HG03558 (cell line): ENCODE results near the gene KCNN3.

ENCODE experiments used
- ATAC-seq: cut with Tn5 transposase; IDR thresholded peaks from one replicate; pipeline ENCODE4 v1.9.1; 2021; ENCODE audit warnings: moderate number of reproducible peaks; ENCODE audit not compliant: unreplicated experiment; ENCODE audit errors: extremely low read depth

The KCNN3 gene

DNA sequence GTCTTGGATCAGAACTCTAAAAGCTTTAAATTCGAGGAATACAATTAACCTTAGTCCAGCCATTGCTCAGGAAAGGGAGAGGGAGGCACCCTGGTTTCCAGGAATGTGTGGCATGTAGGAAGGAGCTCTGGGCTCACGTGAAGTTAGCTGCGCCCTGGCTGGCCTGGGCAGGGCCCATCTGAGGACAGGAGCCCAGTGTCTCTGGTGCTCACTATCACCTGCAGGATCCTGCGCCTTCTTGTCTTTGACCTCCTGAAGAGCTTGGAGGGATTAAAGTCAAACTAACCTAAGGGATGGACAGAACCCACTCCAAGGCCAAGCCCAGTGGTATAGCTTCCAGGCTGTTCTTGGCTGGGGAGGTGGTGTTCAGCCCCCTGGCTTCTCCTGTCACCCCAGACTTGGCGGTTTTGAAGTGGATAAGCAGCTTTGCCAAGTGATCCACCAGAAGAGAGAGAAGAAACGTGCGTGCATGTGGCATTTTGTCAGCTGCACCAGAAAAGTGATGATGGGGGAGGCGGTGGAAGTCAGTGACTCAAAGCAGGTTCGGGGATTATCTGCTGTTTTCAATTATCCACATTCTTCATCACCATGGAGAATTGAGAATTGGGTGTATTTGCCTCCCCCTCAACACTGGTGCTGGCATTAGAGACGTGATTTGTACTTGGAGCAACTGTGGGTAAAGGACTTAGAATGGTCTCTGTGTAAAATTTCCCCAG lies 11.9 kb upstream of the KCNN3 start:
- ATAC-seq = no peak

DNA sequence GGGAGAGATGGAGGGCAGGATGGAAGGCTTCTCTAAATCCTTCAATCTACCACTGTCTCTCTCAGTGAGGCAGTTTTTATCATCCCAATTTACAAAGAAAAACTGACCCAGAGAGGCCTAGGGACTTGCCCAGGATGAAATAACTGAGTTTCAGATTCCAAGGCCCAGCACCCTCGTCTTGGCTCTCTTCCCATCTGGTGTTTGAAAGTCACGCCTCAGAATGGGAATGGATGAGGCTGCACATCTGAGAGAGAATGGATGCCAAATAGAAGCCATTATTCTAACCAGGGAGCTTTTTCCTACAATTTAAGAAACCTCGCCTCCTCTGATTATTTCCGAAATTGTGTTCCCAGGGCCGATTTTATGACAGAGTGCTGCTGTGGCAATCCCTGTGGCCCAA lies 10.6 kb upstream of the KCNN3 start:
- ATAC-seq = no peak

DNA sequence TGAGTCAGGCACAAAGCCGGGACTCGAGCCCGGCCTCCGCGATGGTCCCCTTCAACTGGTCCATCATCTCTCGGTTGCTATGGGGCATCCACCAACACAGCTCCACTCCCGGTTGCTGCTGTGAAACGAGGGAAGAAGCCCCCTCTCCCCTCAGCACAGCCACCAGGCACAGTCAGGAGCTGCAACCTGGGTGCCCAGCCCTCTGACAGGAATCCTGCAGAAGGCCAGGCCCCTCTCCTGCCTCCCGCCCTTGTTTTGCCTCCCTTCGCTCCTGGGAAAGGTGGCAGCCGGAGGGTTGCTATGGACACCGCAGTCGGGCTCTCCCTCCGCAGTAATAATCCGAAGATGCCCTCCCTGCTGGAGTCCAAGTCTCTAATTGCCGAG lies 8.9 kb upstream of the KCNN3 start:
- no peak for ATAC-seq

DNA sequence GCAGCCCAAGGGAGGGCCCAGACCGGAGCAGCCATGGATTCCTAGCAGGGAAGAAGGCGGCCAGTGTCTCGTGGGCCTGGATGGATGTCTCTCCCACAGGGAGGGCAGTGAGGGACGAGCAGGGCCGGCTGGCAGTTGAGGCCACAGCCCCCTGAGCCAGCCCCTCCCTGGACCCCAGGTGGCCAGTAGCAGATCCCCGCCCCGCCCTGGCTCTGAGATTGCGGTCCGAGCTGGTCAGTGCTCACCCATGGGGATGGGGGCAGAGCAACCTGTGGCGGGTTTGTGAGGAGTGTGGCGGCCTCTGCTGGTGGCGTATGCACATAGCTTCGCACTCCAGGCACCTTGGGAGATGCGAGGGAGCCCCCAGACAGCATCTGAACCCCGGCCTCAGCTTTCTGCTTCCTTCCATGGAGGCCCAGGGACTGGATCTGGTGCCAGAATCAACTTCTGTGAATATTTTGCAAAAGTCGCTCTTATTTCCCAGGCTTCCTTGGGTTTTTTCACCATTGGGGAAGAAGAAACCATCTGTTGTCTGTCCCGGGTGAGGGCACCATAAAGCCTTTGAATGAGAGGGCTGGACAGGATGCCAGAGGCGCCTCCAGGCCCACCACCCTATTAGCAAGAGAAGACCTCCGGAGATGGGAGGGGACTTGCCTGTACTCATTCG lies 8.4 kb upstream of the KCNN3 start:
- no peak for ATAC-seq

DNA sequence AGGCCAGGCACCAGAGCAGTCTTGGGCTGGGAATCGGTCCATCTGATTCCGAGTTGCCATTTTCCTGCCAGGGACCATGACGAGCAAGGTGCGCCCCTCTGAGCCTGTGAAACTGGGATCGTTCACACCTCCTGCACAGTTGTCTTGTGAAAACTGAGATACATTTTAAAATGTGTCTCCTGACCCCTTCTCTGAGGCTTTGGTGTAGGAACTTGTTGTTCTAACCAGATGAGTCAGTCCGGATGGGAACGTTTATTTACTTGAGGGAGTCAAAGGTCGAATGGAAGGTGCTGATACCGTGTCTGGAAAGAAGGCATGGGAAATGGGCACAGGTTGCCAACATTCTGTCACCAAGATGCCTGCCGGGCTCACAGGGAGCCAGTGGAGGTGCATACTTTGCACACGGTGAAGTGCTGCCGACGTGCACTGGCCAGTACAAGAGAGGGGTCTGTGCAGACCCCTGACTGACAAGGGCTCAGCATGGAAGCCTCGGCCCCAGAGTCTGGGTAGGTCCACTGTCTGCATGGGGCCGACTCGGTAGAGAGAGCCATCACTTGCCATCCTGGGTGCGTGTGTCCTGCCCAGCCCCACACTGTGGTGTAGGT lies 7.4 kb upstream of the KCNN3 start:
- no peak for ATAC-seq

DNA sequence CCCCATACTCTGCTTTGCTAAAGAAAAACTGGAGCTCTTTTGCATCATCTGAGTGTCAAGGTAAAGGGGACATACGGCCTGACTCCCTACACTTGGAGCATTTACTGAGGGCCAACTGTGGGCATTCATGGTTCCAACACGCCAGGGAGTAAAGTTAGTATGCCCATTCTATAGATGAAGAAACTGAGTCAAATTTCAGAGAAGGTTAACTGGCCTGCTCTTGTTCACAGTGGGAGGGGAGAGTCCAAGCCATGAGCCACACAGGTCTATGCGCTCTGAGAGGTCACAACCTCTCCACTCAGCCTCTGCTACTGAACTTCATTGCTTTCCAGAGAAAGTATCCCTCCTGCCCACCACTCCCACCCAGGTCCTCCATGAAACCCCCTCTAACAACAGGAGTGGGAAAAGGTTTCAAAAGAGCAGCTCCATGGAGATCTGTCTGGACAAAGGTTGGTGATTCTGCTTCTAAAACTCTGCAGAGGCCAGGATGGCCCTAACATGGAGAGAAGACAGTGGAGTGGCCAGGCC lies 6.8 kb upstream of the KCNN3 start:
- ATAC-seq = no peak

DNA sequence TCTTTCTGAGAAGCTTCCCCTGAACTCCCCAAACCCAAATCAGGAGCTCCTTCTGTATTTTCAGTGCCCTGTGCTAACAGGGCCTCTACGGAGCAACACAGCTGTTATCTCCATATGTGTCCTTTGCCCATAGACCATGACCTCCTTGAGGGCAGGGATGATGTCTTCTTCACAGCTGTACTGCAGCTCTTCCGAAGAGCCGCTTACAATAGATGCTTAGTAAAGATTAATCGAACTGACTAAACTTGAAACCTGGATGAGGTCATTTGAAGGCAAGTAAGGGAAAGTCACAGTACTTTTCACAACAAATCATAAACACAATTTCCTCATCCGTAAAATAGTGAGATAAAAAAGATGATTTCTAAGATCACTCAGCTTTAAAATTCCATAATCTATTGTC lies 4.4 kb upstream of the KCNN3 start:
- no peak for ATAC-seq

DNA sequence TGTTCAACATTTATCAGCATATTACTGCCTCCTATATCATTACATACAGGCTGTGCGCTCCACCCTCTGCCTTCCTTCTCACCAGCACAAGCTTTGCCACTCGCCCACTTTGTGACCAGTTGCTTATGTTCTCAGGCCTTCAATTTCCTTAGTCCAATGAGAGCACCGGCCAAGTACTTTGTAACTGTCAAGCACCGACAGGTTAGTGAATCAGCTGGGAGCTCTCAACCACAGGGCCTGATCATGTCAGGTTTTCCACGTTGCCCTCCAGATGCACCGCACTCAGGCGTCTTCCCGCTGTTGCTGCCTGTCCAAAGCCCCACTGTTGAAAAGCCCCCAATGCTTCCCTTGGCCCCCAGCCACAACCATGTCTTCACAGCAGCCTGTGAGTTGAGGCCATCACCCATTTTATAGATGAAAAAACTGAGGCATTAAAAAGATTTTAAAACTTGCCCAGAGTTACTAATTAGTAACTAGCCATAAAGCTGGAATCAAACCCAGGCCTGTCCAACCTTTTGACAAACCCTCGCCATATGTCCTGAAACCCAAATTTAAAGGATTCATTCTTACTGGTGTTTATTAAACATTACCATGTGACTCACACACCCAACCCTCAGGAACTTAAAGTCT lies 3.4 kb upstream of the KCNN3 start:
- no peak for ATAC-seq

DNA sequence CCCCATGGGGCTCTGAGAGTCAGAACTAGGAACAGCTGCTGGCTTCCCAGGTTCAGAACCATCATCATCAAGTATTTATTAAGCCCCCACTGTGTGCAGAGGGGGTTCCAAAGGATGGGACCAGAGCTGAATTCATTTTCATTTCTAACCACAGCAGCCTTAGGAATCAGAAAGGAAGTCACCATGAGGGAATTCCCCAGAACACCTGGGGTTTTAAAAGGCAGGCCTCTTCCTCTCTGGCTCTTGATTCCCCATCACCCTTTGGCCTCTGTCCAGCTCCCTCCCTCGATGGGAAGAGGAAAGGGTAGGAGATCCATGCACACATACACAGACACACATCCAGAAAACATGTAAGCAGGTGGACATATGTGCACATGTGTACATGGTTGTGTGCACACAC lies 1.3 kb upstream of the KCNN3 start:
- no peak for ATAC-seq

DNA sequence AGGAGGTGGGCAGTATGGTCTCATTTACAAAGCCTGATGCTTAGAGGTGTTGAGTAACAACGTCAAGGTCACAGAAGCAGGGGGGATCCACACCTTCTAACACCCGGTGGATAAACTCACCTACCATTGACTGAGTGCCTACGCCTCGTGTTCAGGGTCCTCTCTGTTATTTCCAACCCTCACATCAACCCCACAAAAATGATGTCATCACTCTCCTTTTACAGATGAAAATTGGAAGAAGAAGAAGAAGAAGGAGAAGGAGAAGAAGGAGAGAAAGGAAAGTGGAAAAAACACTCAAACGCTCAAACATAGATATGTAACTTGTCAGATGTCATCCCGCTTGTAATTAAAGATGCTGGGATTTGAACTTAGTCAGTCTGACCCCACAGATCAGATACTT lies 653 bp upstream of the KCNN3 start:
- no peak for ATAC-seq

DNA sequence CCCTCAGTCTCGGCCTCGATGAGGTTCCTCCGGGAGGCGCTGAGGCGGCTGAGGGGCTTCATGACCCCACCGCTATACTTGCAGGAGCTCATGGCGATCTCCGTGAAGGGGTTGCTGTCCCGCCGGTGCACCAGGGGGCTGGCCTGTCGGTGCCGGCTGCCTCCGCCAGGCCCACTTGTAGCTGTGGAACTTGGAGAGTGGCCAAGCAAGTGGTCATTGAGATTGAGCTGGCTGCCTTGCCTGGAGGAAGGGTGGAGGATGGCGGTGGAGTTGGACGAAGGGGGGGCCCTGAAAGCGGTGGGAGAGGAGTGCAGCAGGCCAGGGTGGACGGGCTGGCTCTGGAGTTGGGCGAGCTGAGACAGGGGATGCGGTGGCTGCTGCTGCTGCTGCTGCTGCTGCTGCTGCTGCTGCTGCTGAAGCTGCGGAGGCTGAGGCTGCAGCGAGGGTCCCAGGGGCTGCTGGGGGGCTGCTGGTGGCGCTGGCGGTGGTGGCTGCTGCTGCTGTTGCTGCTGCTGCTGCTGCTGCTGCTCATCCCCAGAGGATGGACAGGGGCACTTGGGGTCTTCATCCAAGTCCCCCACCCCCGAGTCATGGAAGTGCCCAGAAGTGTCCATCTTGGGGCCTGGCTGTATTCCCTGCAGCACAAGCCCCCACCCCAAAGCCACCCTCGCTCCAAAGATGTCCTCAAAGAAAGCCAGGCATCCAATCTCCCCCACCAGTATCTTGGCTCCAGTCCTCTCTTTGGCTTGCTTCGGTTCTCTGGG lies 548 bp downstream of the KCNN3 start:
- no peak for ATAC-seq

DNA sequence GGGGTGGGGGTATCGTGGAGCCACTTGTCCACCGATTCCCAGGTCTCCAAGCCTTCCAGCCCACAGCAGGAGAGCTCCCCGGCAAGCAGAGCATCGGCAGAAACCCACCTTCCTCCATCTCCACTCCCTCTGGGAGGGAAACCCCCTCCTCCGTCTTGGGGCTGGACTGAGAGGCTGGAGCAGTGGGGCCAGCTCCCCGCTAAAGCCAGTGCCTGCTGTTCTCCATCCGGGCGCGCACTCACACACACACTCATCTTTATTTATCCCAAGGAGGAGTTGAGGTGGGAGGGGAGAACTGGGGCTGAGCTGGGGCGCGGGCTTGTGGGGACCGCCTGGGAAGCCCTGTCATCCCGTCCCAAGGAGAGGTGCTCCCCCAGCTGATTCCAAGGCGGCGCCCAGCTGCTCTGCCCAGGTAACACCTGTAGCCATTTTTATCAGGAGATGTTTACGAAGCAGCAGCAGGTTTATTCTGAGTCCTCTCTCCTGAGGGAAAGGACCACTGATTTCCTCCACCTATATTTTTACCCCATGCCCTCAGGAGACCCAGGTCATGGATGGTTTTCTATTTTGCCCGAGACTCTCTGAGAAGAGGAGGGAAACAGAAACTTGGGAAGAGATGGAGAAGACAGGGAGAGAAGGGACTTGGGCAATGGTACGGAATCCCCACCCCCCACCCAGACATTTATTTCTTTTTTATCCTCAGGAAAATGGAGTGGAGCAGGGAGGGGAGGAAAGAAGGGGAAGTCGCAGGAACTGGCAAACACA lies 2.1 kb downstream of the KCNN3 start:
- no peak for ATAC-seq

DNA sequence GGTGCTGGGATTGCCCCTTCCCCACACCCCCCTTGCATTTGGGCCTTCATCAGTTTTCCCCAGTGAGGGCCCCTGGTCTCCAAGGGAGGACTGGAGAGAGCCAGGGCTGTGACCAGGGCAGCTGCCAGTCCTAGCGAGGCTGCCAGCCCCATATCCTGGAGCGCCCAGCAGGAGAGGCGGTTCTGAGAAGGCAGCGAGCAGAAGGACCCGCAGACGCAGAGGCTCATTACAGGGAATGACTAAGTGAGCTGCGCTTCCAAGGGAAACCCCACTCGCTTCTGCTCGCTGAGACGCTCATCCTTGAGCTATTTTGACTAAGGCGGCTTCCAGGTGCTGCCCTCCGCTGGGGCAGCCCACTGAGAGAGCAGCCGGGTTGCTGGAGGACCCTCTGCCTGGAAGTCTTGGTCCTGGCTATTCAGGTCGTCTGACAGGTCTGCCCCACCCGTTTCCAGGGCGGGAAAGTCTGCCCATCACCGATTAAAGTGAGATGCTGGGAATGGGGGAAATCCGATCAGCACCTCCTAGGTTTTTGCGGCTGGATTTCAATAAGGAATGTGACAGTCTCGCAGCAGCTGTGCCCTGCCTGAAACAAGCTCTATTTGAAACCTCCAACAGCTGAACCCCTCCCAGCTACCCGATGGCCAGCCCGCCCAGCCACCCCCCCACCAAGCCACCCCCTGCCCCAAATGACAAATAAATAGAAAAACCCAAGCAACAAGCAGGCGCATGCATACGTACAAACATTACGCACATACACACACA lies 2.8 kb downstream of the KCNN3 start:
- ATAC-seq = no peak

DNA sequence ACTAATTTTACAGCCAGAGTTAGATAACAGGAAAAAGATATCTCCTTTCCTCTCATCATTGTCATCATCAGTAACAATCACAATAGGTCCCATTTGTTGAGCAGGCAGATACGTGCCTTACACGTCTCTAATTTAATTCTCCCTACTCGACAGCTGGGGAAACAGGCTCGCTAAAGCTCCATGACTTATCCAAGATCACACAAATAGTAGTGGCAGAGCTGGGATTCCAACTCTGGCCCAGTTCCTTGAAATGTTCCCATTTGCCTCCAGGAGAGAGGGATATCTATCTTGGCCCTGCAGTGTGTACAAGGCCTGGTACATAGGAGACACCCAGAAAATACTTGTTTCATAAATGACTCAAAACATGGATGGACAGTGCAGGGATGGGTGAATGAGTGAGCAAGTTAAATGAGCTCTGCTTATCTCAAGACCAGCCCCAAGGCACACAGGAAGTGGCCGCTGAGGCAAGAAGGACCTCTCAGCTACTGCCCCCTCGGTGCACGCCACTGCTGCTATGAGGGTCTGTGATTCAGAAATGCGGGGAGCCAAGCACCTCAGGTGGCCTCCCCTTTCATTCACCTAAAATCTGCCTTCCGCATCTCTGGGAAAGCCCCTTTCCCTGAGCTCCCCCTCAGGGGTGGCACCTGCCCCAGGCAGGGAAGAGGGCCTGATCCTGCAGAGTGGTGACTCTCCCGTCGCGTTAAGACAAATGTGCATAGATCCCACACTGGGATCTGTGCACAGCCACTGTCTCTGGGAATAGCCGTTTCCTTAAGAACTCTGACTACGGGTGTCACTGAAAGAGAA lies 3.6 kb downstream of the KCNN3 start:
- no peak for ATAC-seq

DNA sequence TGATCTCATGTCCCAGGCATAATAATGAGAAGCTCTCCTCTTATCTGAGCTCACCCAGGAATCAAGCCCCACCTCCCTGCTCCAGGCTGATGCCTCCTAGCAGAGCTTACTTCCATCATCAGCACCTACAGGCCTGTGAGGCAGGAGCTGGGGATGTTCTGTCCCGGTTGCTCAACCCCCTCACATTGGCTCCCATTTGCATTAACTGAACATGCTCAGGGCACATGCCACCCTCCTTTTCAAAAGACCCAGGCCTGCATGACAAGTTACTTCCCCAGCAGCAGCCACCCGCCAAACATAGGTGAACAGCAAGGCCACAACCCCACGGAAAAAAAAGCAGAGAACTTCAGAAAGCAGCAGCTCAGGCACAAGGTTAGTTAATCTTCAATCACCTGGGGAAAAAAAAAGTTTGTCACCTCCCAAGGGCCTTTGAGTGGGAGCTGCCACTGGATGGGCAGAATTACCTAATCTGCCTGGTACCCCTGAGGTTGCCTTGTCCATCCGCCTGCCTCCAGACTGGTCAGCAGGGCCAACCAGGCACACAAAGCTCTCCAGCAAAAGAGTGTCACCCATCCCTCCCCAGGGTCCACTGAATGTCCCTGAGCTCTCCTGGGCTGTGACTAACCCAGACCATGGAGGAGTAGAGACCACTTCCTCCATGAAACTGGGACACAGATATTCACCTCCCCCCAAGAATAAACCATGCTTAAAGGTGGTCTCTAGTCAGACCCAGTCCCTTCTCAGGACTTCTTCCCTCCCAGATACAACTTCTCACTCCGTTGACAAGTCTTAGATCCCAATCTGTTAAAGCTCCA lies 4.4 kb downstream of the KCNN3 start:
- no peak for ATAC-seq

DNA sequence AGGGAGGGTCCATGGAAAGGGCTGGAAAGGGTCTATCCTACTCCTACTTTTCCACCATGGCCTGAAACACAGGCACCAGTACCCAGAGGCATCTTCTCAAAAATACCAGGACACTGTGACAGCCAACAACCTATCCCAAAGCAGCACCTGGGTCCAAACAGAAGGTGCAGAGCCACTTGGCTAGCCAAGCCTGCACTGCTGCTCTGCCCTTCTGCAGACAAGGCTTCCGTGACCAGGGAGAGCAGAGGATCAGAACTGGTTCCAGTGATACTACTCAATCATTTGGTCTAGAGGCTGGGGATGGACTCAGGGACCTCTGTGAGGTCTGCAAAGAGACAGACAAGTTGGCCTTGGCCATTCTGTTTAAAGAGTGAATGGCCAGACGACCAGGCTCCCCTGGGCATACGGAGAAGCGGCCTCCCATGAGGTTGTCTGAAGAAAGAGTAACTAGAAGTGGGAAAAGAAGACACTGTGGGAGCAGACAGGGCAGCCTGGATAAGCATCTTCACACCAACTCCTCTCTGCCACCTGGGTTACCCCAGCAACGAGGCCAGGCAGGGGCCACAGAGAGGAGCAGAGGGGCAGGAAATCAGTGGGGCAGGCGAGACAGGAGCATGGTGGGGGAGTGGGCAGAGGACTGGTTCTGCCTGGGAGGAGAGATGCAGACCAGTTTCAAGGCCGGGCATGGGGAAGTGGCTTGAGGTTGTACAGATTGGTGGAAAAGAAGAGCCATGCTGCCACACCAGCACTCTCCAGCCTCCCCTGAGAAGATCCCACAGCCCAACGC lies 5.7 kb downstream of the KCNN3 start:
- no peak for ATAC-seq
